EH (cell line): ENCODE data around the gene KIAA2012.
"Not testable (repeated sequence)": the region's sequence is repeated elsewhere in the genome, so short reads cannot be mapped to it uniquely, and the experiment has no call there.

Experiments used
- DNase-seq: peaks from one replicate; pipeline ENCODE4 v3.0.0-alpha.2; 2015; ENCODE audit warnings: low read depth

The KIAA2012 gene

DNA sequence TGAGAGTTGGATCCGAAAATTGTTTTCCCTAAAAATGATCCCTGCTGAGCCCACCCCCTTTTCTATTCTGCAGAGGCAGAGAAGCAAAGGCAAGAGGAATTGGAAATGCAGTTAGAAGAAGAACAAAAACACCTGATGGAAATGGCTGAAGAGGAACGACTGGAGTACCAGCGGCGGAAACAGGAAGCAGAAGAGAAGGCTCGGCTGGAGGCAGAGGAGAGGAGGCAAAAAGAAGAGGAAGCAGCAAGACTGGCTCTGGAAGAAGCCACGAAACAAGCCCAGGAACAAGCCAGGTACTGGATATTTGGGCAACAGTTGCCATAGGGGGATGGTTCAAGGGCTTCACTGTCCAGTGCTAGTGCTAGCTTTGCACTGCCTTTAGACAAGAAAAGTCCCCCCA, 123.7 kb downstream of the KIAA2012 start:
- no peak for DNase-seq

- DNase-seq = no peak
Measured at GRCh38 chr2:202201220-202202160, 128.4 kb downstream of the KIAA2012 start.

DNA sequence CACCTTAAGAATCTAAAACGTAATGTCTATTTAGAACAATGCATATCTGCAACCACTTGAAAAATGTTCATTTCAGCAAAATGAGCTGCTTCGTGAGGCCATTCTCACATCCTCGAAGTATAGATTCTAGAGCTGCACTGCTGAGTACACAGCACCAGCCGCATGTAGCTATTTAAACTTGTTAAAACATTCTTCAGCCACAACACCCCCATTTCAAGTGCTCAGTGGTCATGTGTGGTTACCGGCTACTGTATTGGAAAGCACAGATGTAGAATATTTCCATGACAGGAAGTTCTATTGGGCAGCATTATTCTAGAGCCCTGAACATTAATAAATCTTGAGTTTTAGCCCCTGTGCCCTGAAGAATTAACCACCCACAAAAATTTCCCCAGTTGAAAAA, 130.3 kb downstream of the KIAA2012 start:
- no peak for DNase-seq

GRCh38 chr2:202204855-202205254, 131.8 kb downstream of the KIAA2012 start:
- DNase-seq = no peak

DNA sequence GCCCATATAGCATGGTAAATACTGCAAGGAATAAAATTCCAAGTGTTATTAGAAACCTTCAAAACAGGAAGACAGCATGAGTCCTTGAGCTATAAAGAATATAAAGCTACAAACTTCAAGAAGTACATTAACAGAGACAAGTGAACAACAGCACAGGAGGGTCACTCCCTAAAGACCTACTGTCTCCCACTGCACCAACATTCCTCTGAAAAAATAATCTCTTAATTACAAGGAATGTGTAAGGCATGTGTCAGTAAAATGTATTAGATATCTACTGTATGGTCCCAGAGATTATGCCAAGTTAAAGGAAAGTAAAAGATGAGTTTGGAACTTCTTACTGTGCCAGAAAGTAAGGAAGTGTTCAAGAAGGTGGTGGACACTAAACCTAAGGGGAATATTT, 135.5 kb downstream of the KIAA2012 start:
- no peak for DNase-seq

DNA sequence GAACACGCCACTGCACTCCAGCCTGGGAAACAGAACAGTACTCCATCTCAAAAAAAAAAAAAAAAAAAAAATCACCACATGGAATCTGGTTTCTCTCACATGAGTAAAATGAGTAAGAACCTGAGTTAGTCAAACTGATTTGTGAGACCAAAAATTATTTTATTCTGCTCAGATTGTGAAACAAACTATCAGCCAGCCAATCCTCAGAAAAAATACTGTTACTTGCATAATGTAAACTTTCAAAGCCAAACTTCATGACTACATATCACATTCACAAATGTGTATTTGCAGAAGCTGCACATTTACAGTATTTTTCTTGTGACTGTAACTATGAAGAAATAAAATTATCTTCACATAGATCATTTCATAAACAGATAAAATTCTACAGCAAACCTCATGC, 142.1 kb downstream of the KIAA2012 start:
- DNase-seq = no peak

GRCh38 chr2:202221873-202222272, 148.8 kb downstream of the KIAA2012 start:
- DNase-seq = peak; percentile 63

DNA sequence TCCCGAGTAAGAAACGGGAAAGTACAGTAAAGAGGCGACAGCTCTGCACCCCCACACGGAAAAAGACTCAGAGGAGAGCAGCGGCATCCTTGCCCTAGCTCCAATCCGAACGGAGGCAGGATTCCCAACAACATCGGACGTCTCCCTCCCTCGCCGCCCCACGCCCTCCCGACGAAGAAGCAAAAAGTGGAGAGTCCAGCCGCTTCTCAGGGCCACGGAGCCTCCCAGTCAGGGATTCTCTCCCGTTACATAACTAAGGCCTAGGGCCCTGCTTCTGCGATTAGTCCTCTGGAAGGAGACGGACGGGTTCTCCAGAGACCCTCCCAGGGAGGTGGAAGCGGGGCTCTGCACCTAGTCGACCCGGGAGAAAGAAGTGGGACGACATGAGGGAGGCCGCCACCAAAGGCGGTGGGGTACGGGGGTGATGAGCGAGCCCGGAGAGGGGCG, 164.8 kb downstream of the KIAA2012 start:
- DNase-seq = peak; percentile 72

DNA sequence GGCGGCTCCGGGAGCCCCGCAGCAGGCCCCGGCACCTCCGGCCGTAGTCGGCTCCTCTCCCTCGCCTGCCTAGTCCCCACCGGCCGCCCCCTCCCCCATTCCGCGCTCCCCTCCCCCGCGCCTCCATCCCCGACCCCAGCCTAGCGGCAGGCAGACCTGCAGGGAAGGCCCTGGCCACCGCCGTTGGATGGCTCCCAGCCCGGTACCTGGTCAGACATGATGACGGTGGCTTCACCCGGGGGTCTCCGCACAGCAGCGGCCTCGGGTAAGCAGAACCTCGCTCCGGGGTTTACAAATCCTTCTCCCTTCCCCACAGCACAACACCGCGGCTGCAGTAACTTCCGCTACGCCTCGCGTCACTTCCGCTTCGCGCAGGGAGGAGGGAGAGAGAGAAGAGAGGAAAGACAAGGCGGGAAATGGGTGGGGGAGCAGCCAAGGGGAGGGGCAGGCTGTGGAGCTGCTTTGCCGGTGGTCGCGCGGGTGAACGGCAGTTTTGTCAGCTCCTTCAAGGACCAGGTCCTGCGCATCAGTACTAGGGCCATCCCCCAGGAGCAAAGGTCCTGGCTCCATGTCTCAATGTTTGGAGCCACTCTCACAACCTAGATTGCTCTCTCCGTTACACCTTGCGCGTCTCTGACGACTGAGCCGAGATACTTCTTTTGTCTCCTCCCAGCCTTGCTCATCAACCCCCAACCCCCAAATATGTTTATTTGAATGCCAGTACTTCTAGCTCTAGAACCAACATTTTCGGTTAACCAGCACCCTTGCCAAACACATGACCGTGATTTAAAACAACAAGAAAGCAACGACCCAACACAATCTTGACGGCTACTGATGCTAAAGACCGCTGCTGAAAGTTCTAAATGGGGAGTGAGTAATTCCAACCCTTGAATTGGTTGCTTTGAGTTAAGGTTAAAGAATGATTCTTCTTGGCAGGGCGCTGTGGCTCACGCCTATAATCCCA, 165.5 kb downstream of the KIAA2012 start, which contains the start of gene SUMO1:
TSS of gene SUMO1 (minus strand) at position 364 of the 964 bp plus-strand sequence. CDS start at position 218, 146 bp downstream.
- DNase-seq = peak; percentile 87

GRCh38 chr2:202247710-202248109, 174.7 kb downstream of the KIAA2012 start:
- not testable (repeated sequence) for DNase-seq

DNA sequence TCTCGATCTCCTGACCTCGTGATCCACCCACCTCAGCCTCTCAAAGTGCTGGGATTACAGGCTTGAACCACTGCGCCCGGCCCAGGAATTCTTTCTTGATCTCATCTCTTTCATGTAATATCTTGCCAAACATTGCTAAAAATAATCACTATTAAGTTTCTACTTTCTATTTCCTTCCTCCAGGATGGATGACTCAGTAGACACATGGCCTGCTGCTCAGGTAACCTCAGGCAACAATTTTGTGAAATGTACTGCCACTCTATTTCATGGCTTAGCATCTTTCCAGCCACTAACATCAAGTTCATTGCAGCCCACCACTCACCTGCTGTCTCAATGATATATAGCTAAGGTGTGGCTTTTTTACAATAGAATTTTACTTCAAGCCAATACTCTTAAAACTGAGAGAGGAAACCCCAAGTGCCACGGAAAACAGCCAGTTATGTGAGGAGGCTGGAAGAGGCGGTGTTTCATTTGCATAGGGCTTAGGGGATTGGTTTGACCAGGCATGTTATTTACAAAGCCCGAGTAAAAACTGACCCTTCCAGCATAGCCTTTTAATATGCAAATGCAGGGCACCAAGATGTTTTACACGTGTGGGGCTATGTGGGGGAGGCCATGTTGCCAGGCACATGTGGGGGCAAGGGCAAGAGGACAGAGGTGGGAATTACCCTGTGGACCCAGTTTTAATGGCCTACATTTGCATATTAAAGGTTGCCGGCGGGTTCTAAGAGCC, 176.6 kb downstream of the KIAA2012 start:
- peak; percentile 19 for DNase-seq

GRCh38 chr2:202251494-202251893, 178.4 kb downstream of the KIAA2012 start:
- peak; percentile 41 for DNase-seq
